Inferior parietal cortex (tissue), 1 donor: ENCODE measurements around the gene SPINT1.
A peak's percentile ranks its signal among the peaks of the same experiment; 100 is the strongest.

Experiments
- DNase-seq: peaks from one replicate; pipeline ENCODE4 v3.0.0-alpha.2; 2016; ENCODE audit errors: extremely low spot score

SPINT1 gene

GRCh38 chr15:40828447-40829036 lies 15.3 kb upstream of the SPINT1 start, which contains the start of gene PPP1R14D:
TSS of gene PPP1R14D (minus strand) at chr15:40828708. CDS start at chr15:40828641, 67 bp downstream.
- no peak for DNase-seq

DNA sequence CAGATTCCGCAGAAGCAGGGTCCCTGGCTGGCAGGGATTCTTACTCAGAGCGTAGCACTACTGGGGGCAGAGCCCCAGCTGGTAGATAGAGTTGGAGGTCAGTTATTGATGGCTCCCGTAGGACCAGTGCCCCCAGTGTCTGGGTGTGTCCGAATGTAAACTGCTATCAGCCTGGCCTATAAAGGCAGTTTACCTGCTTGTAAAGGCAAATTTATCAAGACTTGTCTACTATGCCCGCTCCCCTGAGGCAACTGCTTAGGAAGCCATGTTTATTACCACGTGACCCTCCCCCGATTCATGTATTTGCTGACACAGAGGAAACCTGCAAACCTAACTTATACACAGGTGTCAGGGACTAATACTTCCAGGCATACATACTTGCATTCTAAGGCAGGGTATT lies 14.7 kb upstream of the SPINT1 start:
- no peak for DNase-seq

DNA sequence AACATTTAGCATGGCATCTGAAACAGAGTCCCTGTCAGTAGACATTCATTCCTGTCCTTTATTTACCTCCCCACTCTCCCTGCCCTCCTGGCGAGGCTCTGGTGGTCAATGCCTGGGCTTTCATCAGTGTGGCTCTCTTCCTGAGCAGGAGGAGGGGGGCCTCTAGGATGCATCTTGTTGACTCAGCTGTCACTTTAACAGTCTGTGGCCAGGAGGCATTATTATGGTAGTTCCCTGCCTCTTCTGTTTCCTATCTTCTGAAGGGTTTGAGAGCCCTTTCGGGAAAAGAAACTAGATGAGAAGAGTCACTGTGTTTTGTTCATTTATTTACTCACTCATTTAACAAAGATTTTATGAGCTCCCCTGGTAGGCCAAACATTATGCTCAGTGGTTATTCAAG lies 13.0 kb upstream of the SPINT1 start:
- DNase-seq: no peak

GRCh38 chr15:40831861-40832260 lies 12.0 kb upstream of the SPINT1 start:
- no peak for DNase-seq

- DNase-seq: no peak
These were observed 10.9 kb upstream of the SPINT1 start for GRCh38 chr15:40832903-40833302.

DNA sequence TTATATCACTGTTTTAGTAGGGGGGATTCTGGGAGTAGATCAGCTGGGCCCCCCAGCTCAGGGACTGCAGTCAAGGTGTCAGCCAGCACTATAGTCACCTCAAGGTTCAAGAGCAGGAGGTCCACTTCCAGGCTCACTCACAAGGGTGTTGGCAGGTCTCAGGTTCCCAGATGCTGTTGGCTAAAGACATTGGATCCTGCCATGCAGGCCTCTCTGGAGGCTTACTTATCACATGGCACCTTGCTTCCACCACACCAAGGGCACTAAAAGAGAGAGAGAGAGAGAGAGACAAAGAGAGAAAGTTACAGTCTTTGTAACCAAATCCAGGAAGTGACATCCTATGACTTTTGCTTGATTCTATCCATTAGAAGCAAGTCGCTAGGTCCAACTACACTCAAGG lies 7.8 kb upstream of the SPINT1 start:
- DNase-seq: no peak

DNA sequence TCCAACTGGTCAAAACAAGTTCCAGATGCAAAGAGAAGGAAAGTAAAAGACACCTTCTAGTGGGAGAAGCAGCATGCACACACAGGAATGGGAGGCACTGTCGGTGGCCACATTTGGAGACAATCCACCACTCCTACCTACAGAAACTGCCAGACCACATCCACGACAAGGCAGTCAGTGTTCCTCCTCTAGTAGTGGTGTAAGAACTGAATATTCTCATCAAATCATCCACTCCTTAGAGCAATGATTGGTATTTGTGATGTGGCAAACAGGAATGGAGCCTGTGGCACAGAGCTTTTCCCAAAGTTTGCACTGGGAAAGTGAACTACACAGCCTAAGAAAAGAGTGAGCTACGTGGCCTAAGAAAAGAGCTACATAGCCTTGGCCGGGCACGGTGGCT lies 5.1 kb upstream of the SPINT1 start:
- no peak for DNase-seq

DNA sequence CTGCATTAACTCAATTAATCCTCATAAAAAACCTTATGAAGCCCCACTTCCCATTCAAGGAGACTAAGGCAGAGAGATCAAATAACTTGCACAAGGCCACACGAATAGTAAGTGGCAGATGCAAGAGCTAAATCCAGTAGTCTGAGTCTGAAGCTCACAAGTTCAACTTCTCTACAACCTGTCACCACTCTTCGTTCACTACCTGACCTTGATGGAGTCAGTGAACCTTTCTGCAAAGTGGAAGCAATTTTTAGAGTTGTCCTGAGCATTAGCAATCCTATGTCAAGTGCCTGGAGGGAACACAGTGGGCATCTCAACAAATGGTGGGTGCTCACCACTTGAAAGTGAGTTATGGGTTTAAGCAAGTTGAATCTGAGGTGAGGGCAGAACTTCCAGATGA lies 2.1 kb upstream of the SPINT1 start:
- no peak for DNase-seq

GRCh38 chr15:40843261-40843884 lies 475 bp upstream of the SPINT1 start:
- no peak for DNase-seq

DNA sequence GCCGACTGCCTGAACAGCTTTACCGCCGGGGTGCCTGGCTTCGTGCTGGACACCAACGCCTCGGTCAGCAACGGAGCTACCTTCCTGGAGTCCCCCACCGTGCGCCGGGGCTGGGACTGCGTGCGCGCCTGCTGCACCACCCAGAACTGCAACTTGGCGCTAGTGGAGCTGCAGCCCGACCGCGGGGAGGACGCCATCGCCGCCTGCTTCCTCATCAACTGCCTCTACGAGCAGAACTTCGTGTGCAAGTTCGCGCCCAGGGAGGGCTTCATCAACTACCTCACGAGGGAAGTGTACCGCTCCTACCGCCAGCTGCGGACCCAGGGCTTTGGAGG lies 815 bp downstream of the SPINT1 start:
- no peak for DNase-seq

DNA sequence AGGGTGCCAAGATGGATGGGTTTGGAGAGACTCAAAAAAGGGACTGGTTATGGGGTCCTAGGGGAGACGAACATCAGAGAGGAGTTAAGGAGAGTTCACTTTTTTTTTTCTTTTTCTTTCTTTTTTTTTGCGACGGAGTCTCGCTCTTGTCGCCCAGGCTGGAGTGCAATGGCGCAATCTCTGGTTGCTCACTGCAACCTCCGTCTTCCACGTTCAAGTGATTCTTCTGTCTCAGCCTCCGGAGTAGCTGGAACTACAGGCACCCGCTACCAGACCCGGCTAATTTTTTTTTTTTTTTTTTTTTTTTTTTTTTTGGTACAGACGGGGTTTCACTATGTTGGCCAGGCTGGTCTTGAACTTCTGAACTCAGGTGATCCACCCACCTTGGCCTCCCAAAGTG lies 1.2 kb downstream of the SPINT1 start:
- DNase-seq: no peak

DNA sequence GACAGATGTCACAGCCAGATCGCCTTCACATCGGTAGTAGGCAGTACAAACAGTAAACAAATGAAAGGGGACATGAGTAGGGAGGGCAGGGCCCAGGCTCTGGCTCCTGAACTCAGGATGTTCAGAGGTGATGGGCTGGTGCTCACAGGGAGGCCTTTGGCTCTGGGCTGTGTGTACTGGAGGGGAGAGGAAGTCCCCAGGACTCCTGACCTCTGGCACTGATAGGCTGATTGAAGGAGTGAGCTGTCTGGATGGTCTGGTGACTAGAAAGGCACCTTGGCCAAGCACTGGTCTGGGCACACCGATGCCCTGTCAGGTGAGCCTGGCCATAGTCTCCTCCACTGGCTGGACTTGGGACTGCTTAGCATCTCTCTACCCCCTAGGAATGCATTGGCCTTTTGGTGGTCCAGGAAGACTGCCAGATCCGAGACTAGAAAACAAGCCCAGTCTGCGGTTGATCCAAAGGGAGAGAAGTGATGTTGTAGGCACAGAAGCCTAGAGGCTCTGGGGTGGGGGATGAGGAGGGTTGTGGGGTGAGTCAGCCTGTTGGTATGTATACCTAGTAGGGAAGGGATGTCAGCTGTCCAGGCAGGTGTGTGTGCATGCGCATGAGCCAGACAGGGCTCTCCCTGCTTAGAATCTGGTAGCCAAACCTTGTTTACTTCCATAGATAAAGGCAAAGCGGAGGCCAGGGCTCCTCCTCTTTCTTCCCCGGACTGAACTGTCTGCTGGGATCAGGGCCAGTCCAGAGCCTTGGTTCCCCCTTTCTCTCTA lies 1.9 kb downstream of the SPINT1 start:
- no peak for DNase-seq

DNA sequence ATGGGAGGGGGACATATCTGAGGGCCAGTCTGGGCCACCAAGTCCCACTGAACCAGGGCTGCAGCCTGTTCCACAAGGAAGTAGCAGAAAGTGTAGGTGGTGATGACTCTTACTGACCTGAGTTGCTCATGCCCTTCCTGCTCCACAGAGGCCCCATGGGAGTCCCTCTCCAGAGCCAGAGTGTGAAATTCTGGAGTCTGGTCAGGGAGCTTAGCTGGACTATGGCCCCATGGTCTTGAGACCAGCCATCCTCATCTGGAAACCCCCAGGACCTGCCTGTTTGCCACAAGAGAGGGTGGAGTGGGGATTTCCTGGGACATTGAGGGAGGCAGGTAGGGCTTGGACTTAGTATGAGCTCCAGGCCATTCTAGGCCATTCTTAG lies 3.0 kb downstream of the SPINT1 start:
- no peak for DNase-seq

DNA sequence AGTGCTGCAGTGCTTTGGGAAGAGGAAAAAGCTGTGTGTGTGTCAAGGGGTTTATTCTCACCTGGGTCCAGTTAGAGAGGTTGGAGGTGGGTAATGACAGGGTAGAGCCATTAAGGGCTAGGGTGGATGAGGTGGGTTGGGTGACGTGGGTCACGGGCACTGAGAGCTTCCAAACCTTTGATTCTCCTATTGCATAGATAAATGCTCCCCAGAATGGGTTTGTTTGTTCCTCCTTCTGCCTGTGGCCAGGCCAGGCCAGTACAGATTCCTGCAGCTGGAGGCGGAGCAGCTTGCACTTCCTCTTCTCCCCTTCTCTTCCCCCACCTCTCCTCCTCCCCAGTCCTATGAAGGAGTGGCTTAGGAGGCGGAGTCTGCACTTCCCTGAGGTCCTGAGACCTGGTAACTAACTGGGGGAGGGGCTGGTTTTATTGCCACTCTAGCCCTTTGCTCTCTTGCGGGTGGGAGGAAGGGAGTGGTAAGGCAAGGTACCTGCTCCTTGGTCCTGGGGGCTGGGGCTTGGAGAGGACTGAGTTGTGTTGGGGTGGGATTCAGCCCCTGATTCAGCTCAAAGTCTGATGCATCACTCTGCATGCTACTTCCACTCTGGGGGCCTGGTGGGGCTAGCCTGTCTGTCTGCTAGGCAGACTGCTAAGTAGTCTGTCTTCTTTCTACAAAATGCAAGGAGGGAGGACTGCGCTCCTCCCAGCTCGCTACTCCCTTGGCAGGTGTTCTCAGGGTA lies 3.5 kb downstream of the SPINT1 start:
- peak; percentile 30 for DNase-seq

DNA sequence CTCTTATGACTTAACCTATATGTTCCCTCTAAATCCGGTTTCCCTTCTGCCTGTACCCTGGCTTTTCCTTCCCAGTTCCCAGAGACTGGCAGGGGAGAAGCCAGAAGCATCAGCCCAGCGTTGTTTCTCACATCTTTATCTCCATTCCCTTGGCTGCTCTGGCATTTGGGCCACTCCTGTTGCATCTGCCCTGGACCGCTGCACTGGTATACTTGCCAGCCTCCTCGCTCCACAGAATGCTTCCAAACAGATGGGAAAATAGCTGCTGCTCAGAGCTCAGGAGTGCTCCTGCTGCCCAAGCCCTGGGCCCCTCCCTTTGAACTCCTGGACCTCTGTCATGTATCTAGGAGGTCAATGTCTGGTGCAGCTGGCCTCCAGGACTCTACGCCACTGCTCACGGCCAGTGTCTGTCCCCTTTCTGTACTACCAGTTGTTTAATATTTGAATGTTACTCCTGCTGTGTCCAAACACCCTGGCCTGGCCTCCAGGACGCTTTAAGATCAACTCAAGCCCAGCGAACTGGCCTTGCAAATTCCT lies 6.8 kb downstream of the SPINT1 start:
- DNase-seq: no peak

GRCh38 chr15:40852529-40852928 lies 8.7 kb downstream of the SPINT1 start:
- DNase-seq: no peak

GRCh38 chr15:40853241-40853890 lies 9.5 kb downstream of the SPINT1 start:
- DNase-seq: no peak

DNA sequence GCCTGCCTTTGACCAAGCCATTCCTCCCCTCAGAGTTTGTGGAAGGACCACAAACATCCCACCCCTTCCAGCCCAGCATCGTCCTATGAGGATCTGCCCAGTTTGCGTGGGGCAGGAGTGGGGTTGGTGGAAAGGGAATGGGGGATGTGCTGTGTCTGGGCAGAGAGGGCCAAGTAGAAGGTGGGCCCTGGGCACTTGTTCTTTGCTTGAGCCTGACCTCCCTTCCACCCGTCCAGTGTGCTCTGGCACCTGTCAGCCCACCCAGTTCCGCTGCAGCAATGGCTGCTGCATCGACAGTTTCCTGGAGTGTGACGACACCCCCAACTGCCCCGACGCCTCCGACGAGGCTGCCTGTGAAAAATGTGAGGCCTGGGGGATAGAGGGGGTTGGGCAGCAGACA lies 10.3 kb downstream of the SPINT1 start:
- DNase-seq: no peak

GRCh38 chr15:40855706-40856234 lies 11.9 kb downstream of the SPINT1 start:
- no peak for DNase-seq

DNA sequence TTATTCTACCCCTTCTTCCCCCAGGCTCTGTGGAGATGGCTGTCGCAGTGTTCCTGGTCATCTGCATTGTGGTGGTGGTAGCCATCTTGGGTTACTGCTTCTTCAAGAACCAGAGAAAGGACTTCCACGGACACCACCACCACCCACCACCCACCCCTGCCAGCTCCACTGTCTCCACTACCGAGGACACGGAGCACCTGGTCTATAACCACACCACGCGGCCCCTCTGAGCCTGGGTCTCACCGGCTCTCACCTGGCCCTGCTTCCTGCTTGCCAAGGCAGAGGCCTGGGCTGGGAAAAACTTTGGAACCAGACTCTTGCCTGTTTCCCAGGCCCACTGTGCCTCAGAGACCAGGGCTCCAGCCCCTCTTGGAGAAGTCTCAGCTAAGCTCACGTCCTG lies 12.9 kb downstream of the SPINT1 start:
- no peak for DNase-seq

GRCh38 chr15:40857601-40858341 lies 13.9 kb downstream of the SPINT1 start:
- DNase-seq: peak; percentile 74
